T-helper 2 cell treated with Interferon-gamma antibody and Interleukin-4, amounts not matched to agents 5 μg/mL and 100 μg/mL, for 36 hours (primary cell): ENCODE measurements around the gene TMEM115.

ENCODE experiments used
- DNase-seq: peaks from one replicate; pipeline ENCODE4 v3.0.0; 2021; ENCODE audit warnings: low spot score
- H3K27ac Mint-ChIP-seq: one replicate; pipeline ENCODE4 v1.8.0; 2021; ENCODE audit warnings: mild to moderate bottlenecking, mixed read lengths
- H3K27me3 Mint-ChIP-seq: one replicate; pipeline ENCODE4 v1.8.0; 2021; ENCODE audit warnings: low read depth, mixed read lengths
- H3K36me3 Mint-ChIP-seq: one replicate; pipeline ENCODE4 v1.8.0; 2021; ENCODE audit warnings: low read depth, mixed read lengths
- H3K4me1 Mint-ChIP-seq: one replicate; pipeline ENCODE4 v1.8.0; 2021; ENCODE audit warnings: low read depth, mixed read lengths
- H3K4me3 Mint-ChIP-seq: one replicate; pipeline ENCODE4 v1.8.0; 2022; ENCODE audit warnings: mild to moderate bottlenecking, moderate library complexity, mixed read lengths
- H3K9me3 Mint-ChIP-seq: one replicate; pipeline ENCODE4 v1.8.0; 2021; ENCODE audit warnings: mixed read lengths

Gene TMEM115

DNA sequence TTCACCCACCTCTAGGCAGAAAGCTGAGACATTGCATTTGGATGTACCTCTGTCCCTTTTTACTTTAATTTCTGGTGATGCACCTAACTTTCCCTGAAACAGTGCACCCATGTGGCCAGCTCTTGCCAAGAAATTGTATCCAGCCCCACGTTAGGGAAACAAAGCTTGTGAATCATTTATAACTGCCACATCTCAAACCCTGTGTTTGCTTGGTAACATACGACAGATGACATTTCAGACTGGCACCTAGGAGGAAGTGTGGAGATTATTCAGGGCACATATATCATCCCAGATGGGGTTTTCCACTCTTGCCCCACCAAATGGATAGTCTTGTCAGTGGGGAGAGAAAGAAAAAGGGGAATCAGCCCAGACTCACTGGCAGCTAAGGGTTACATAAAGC lies 6.5 kb downstream of the TMEM115 start:
- Mint-ChIP-seq H3K4me3 (no peak overlapping the region), H3K36me3 (peaks cover 49% of the 10 kb centered on the region), H3K4me1 (peaks cover 50% of the 10 kb centered on the region), H3K27ac (peak overlapping the region; percentile 8), H3K27me3 (no peaks in the 10 kb centered on the region), H3K9me3 (no peaks in the 10 kb centered on the region)
- no peak for DNase-seq

DNA sequence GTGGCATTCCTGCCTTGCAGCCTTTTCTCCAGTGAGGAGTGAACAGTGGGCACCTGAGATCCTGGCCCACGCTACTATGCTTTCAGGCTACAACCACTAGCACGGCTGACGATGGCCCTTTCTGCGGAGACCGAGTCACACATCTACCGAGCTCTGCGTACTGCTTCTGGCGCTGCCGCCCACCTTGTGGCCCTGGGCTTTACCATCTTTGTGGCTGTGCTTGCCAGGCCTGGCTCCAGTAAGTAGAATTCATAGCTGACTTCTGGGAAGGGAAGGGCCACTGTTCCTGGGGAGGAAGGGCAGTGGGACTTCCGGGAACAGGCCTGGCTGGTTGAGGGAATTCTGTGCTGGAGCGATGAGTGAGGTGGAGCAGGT lies 8.0 kb downstream of the TMEM115 start:
- Mint-ChIP-seq H3K9me3 (no peaks in the 10 kb centered on the region), H3K36me3 (peaks cover 44% of the 10 kb centered on the region), H3K27ac (peak overlapping the region; percentile 97), H3K4me3 (peak overlapping the region; percentile 93), H3K27me3 (no peaks in the 10 kb centered on the region), H3K4me1 (peaks cover 42% of the 10 kb centered on the region)
- DNase-seq, result no peak

DNA sequence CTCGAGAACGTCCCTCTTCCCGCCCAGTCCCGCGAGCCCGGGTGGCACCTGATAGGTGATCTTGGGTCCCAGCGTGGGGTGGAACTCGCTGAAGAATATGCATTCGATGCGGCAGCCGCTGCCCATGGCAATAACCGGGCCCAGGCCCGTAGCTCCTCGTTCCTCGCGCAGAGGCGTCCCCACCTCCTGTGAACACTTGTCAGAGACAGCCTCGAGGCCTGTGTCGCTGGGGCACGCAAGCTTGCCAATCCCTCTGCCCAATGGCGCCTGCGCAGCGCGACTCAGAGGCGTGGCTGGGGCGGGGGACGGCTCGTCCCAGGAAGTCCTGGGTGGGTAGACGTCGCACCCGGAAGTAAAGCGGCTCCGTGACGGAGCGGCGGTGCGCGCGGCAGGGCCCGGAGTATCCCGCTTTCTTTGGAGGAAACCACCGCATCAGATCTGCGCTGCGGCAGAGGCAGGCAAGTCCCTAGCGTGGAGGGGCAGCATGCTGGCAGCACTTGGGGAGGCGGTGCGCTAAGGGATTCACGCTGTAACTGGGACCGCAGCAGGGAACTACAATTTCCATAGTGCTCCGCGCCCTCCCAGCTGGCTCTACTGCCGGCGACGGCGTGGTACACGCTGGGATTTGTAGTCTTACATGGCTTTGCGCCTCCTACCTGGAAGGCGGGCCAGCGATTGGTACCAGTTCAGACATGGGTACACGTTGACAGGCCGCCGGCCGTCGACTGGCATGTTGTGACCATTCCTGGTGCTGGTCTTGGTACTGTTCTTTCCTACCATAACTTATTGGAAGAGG lies 8.6 kb downstream of the TMEM115 start, which contains the start of the genes CYB561D2 and NPRL2:
CYB561D2 (plus strand) TSS at position 336 of the 796 bp plus-strand sequence. CDS start 572 bp downstream, outside the sequence.
NPRL2 (minus strand) TSS at position 249 of the 796 bp plus-strand sequence; CDS start at position 126, 123 bp downstream.
- peak within 1 kb of the TSS; percentile 93 for H3K4me3 Mint-ChIP-seq
- peak; percentile 99 for DNase-seq
- peaks cover 44% of the 10 kb centered on the region for H3K36me3 Mint-ChIP-seq
- no peaks in the 10 kb centered on the region for H3K9me3 Mint-ChIP-seq
- no peaks in the 10 kb centered on the region for H3K27me3 Mint-ChIP-seq
- H3K4me1 Mint-ChIP-seq, result peaks cover 46% of the 10 kb centered on the region
- H3K27ac Mint-ChIP-seq, result peak within 1 kb of the TSS; percentile 97

DNA sequence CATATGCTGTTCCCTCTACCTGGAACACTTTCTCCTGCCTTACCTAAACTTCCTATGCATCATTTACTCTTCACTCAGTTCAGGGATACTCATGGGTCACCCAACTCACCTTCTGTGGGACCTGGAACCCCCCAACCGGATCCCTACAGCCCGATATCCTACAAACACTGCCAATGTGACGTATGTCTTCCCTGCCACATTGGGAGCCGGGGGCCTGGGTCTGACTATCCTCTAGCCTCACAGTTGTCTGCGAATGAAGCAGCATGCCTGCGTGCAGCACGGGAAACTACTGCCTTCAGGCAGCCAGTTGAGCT lies 9.2 kb downstream of the TMEM115 start:
- no peak for DNase-seq
- peak overlapping the region; percentile 97 for H3K27ac Mint-ChIP-seq
- H3K27me3 Mint-ChIP-seq, result no peaks in the 10 kb centered on the region
- H3K4me3 Mint-ChIP-seq, result peak overlapping the region; percentile 93
- H3K4me1 Mint-ChIP-seq, result peaks cover 42% of the 10 kb centered on the region
- no peaks in the 10 kb centered on the region for H3K9me3 Mint-ChIP-seq
- peaks cover 44% of the 10 kb centered on the region for H3K36me3 Mint-ChIP-seq

DNA sequence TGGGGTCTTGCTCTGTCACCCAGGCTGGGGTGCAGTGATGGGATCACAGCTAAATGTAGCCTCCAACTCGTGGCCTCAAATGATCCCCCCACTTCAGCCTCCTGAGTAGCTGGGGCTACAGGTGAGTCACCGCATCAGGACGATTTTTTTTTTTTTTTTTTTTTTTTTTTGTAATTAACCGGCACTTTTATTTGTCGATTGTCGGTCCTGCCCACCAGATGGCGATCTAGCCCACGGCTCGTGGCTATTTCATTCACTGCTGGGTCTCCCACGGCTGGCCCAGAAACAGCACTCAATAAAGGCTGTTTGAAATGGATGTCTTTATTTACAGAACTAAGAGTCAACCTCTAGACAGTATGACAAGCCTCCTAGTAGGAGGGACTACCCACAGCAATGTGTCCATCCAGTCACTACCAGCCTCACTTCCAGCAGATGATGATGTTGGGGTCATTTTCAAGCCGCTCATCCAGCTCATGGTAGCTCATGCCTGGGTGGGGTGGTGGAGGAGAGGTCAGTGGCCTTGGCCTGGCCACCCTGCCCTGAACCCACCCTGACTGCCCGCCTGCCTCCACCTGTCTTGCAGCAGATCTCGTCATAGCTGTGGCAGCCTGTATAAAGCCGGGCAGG lies 12.0 kb downstream of the TMEM115 start:
- H3K36me3 Mint-ChIP-seq, result peaks cover 34% of the 10 kb centered on the region
- peak overlapping the region; percentile 78 for H3K27ac Mint-ChIP-seq
- DNase-seq, result peak; percentile 56
- no peaks in the 10 kb centered on the region for H3K9me3 Mint-ChIP-seq
- H3K27me3 Mint-ChIP-seq, result no peaks in the 10 kb centered on the region
- H3K4me3 Mint-ChIP-seq, result peak overlapping the region; percentile 24
- peaks cover 50% of the 10 kb centered on the region for H3K4me1 Mint-ChIP-seq

DNA sequence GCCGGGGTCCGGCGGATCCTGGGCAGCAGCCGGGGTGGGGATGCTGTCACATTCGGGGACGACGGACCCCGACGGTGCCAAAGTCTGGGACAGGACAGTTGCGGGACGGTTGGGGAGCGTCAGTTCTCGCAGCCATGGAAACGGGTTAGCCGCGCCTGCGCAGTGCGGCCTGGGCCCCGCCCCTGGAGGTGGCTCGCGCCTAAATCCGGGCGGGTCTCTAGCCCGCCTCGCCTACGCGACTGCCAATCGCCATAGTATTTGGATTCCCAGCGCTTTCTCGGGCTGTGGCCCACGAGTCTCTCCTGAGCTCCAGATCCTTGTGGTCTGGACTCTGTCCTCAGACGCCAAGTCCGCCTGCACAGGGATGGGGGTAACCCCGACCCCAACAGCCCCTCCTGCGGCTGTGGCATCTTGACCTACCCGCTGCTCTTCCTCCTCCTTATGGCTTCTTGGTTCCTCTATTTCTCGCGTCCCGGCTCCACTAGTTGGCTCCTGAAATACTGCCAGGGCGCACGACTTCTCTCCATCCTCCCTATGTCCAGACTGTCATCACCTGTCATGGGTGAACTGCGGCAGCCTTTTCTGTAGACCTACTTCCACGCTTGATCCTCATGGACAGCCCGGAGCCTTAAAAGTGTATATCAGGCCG lies 13.6 kb downstream of the TMEM115 start, which contains the start of gene ZMYND10:
ZMYND10 (minus strand) TSS at position 147 of the 649 bp plus-strand sequence. CDS start 153 bp downstream, outside the sequence.
- no peaks in the 10 kb centered on the region for H3K27me3 Mint-ChIP-seq
- H3K4me3 Mint-ChIP-seq, result peak within 1 kb of the TSS; percentile 90
- DNase-seq, result peak; percentile 83
- peaks cover 26% of the 10 kb centered on the region for H3K36me3 Mint-ChIP-seq
- H3K27ac Mint-ChIP-seq, result peak within 1 kb of the TSS; percentile 87
- no peaks in the 10 kb centered on the region for H3K9me3 Mint-ChIP-seq
- H3K4me1 Mint-ChIP-seq, result peaks cover 56% of the 10 kb centered on the region

DNA sequence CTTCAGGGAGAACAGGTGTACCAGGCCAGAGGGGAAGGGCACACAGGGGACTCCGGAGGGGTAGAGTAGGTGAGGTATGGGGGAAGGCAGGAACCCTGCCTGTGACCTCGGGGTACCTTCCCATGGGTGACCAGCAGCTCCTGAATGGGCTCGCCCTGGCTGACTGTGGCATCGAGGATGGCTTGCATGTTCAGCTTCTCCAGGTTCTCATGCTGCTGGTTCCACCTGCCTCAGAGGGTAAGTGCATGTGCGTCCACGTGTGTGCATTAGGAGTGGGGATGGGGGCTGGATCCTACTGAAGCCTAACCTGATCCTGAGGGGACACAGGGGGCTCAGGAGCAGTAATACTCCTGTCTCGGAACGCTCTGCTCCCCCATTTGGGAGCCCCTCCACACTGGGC lies 14.3 kb downstream of the TMEM115 start:
- Mint-ChIP-seq H3K4me3 (peak overlapping the region; percentile 10), H3K4me1 (peaks cover 50% of the 10 kb centered on the region), H3K27ac (no peak overlapping the region), H3K27me3 (no peaks in the 10 kb centered on the region), H3K9me3 (no peaks in the 10 kb centered on the region), H3K36me3 (peaks cover 23% of the 10 kb centered on the region)
- no peak for DNase-seq

DNA sequence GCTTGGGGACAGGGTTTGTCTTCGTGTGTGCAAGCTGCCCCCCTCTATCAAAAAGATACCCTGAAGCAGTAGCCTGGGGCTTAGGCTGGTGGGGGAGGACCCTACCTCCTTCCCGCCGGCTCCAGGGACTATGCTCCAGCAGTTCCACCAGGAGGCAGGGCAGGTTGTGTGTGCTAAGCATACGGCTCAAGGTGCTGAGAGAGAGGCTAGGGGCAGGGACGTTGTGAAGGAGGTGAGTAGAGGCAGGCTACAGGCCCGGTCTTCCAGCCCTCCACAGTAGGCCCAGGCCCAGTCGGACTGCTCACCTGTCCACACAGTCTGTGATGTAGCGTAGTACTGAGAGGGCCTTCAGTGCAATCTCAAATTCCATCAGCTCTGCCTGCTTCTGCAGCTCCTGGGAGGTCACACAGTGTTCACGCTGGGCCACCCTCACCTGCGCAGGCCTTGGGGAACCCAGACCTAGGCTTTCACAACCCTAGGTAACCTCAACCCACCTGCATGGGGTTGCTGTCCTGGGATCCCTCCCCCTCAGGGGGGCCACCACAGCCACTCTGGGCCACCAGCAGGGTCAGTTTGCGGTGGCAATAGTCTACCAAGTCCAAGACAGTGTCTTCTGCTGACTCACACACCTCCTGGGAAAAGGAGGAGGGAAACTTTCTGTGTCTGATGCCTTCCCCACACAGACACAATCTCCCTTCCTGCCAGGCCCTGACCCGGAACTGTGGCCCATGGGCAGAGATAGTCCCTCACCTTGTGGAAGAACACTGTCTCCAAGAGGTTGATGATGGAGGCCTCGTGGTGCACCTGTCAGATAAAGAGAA lies 16.3 kb downstream of the TMEM115 start:
- no peaks in the 10 kb centered on the region for H3K27me3 Mint-ChIP-seq
- H3K4me3 Mint-ChIP-seq, result no peak overlapping the region
- H3K36me3 Mint-ChIP-seq, result peaks cover 29% of the 10 kb centered on the region
- no peak for DNase-seq
- H3K9me3 Mint-ChIP-seq, result no peaks in the 10 kb centered on the region
- H3K27ac Mint-ChIP-seq, result peak overlapping the region; percentile 68
- H3K4me1 Mint-ChIP-seq, result peaks cover 45% of the 10 kb centered on the region

DNA sequence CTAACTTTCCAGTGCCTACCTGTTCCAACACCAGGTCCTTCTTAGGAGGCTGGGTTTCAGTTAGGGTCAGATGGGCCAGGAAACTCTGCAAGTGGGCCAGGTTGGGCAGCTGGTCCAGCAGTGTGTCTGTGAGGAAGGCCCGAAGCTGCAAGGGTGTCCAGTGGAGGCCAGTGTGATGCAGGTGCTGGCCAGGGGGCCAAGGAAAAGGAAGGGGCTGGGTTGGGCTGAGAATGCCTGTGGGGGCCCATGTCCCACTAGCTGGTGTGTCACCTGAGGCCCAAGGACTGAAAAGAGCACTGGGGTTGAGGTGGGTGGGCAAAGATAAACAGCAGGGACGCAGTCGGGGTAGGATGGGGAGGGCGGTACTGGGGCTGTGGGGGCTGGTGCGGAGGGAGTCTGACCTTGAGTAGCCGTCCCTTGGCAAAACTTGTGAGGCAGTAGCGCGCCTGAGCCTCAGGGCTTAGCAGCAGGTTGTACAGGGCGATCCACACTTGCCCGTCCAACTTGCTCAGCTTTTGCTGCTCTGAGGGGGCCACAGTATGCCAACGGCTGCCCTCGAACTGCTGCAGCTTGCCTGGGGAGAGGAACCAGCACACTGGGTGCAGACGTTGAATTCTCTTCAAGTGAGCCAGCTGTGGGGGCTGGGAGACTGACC lies 17.2 kb downstream of the TMEM115 start:
- no peaks in the 10 kb centered on the region for H3K9me3 Mint-ChIP-seq
- H3K36me3 Mint-ChIP-seq, result peaks cover 29% of the 10 kb centered on the region
- H3K27me3 Mint-ChIP-seq, result no peaks in the 10 kb centered on the region
- H3K4me1 Mint-ChIP-seq, result peaks cover 40% of the 10 kb centered on the region
- peak overlapping the region; percentile 86 for H3K4me3 Mint-ChIP-seq
- peak overlapping the region; percentile 94 for H3K27ac Mint-ChIP-seq
- no peak for DNase-seq

DNA sequence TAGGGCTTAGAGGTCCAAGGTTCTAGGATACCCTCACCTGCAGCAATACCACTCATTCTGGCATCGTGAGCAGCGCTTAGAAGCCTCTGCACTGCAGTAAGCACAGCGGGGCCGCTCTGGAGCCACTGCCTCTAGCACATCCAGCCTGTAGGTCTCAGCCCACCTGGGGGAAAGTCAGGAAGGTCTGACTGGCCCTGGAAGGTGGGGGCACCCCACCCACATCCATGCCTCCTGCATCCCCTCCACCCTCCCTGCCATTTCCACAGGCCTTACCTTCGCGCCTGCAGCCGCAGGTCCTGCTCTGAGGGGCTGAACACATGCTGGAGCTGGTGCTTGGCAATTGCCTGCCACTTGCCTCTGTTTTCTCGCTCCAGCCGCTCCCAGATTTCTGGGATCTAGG lies 17.8 kb downstream of the TMEM115 start:
- peaks cover 41% of the 10 kb centered on the region for H3K4me1 Mint-ChIP-seq
- no peak for DNase-seq
- no peaks in the 10 kb centered on the region for H3K9me3 Mint-ChIP-seq
- H3K36me3 Mint-ChIP-seq, result peaks cover 32% of the 10 kb centered on the region
- no peaks in the 10 kb centered on the region for H3K27me3 Mint-ChIP-seq
- H3K4me3 Mint-ChIP-seq, result peak overlapping the region; percentile 86
- H3K27ac Mint-ChIP-seq, result peak overlapping the region; percentile 94

DNA sequence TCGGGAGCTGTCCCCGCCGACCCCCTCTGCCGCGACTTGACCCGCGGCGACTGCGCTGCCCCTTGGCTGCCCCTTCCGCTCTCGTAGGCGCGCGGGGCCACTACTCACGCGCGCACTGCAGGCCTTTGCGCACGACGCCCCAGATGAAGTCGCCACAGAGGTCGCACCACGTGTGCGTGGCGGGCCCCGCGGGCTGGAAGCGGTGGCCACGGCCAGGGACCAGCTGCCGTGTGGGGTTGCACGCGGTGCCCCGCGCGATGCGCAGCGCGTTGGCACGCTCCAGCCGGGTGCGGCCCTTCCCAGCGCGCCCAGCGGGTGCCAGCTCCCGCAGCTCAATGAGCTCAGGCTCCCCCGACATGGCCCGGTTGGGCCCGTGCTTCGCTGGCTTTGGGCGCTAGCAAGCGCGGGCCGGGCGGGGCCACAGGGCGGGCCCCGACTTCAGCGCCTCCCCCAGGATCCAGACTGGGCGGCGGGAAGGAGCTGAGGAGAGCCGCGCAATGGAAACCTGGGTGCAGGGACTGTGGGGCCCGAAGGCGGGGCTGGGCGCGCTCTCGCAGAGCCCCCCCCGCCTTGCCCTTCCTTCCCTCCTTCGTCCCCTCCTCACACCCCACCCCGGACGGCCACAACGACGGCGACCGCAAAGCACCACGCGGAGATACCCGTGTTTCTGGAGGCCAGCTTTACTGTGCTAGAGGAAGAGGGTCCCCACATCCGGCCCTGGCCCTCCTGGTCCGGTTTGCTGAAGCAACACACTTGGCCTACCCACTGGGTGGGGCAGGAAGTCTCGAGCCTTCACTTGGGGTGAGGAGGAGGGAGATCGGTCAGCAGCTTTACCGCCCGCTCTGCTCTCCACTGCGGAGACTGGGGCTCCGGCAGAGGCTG lies 18.6 kb downstream of the TMEM115 start, which contains the start of gene RASSF1:
RASSF1 (minus strand) TSS at position 389 of the 882 bp plus-strand sequence; CDS start at position 358, 31 bp downstream.
- no peaks in the 10 kb centered on the region for H3K27me3 Mint-ChIP-seq
- no peaks in the 10 kb centered on the region for H3K9me3 Mint-ChIP-seq
- H3K36me3 Mint-ChIP-seq, result peaks cover 41% of the 10 kb centered on the region
- peaks cover 42% of the 10 kb centered on the region for H3K4me1 Mint-ChIP-seq
- peak within 1 kb of the TSS; percentile 96 for H3K4me3 Mint-ChIP-seq
- peak; percentile 82 for DNase-seq
- peak within 1 kb of the TSS; percentile 97 for H3K27ac Mint-ChIP-seq

DNA sequence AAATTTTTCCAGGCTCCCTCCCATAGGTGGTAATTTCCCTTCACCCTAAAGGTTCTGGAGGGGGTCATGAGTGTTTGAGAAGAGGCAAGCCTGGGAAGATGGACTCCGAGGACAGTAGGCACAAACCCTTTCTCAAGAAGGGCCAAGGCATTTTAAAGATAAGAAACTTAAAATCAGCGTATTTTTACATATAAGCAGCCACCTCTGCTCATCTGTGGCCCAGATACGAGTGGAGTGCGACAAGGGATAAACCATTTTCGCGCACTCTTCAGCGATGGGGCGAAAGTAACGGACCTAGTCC lies 19.2 kb downstream of the TMEM115 start:
- H3K36me3 Mint-ChIP-seq, result peaks cover 46% of the 10 kb centered on the region
- H3K27ac Mint-ChIP-seq, result peak overlapping the region; percentile 97
- DNase-seq, result no peak
- no peaks in the 10 kb centered on the region for H3K27me3 Mint-ChIP-seq
- H3K4me1 Mint-ChIP-seq, result peaks cover 47% of the 10 kb centered on the region
- peak overlapping the region; percentile 96 for H3K4me3 Mint-ChIP-seq
- no peaks in the 10 kb centered on the region for H3K9me3 Mint-ChIP-seq
